Middle frontal gyrus (tissue), 1 donor: ENCODE measurements around the gene LRRC61.

Experiments used
- DNase-seq: peaks from one replicate; pipeline ENCODE4 v3.0.0-alpha.2; 2015; ENCODE audit warnings: low spot score; ENCODE audit errors: extremely low spot score

The LRRC61 gene

GRCh38 chr7:150330211-150330885 is 7.2 kb downstream of the LRRC61 start:
- no peak for DNase-seq

GRCh38 chr7:150332852-150333635 is 9.9 kb downstream of the LRRC61 start:
- DNase-seq = no peak

- DNase-seq = no peak
Measured at GRCh38 chr7:150333659-150334058, 10.5 kb downstream of the LRRC61 start.

- DNase-seq = no peak
Measured at GRCh38 chr7:150334108-150334507, 11.0 kb downstream of the LRRC61 start.

GRCh38 chr7:150335108-150335773 is 12.1 kb downstream of the LRRC61 start:
- DNase-seq = no peak

GRCh38 chr7:150335774-150336112 is 12.6 kb downstream of the LRRC61 start:
- DNase-seq = no peak

- DNase-seq = no peak
Measured at GRCh38 chr7:150336746-150337145, 13.6 kb downstream of the LRRC61 start.

- DNase-seq = no peak
Measured at GRCh38 chr7:150337179-150337578, 14.0 kb downstream of the LRRC61 start.

GRCh38 chr7:150337659-150338081 is 14.5 kb downstream of the LRRC61 start:
- no peak for DNase-seq

GRCh38 chr7:150338166-150338829 is 15.1 kb downstream of the LRRC61 start:
- no peak for DNase-seq

- no peak for DNase-seq
Measured at GRCh38 chr7:150339409-150339809, 16.3 kb downstream of the LRRC61 start.

GRCh38 chr7:150340024-150340749 is 17.0 kb downstream of the LRRC61 start:
- DNase-seq = no peak

- DNase-seq = no peak
Measured at GRCh38 chr7:150340875-150341262, 17.7 kb downstream of the LRRC61 start.

GRCh38 chr7:150341263-150342120 is 18.3 kb downstream of the LRRC61 start, which contains the start of gene RARRES2:
RARRES2 (minus strand) TSS chr7:150341629; CDS start chr7:150340609, 1,020 bp downstream.
- DNase-seq = no peak

GRCh38 chr7:150342121-150342408 is 18.9 kb downstream of the LRRC61 start:
- DNase-seq = no peak

- DNase-seq = no peak
Measured at GRCh38 chr7:150343225-150343624, 20.1 kb downstream of the LRRC61 start.

- DNase-seq = no peak
Measured at GRCh38 chr7:150344299-150344698, 21.1 kb downstream of the LRRC61 start.

- DNase-seq = no peak
Measured at GRCh38 chr7:150345012-150345411, 21.9 kb downstream of the LRRC61 start.

- no peak for DNase-seq
Measured at GRCh38 chr7:150346922-150347321, 23.8 kb downstream of the LRRC61 start.

- no peak for DNase-seq
Measured at GRCh38 chr7:150351587-150352194, 28.5 kb downstream of the LRRC61 start.
